CD8-positive, alpha-beta memory T cell (primary cell): ENCODE data around the gene TMEM252. TPM values are rescaled to one million over a fixed set of nuclear protein-coding genes. Genes with fewer than 3 reads are reported as not detected.

Experiments
- CTCF ChIA-PET: fragments of 350-600 bp; sonication (Branson Sonifier 250); formaldehyde crosslinking; loops from one replicate; lab custom pipeline; 2021; ENCODE audit warnings: antibody characterized with exemption; lab: Charles Lee
- POLR2A ChIA-PET: fragments of 350-600 bp; sonication (Branson Sonifier 250); formaldehyde crosslinking; loops from one replicate; lab custom pipeline; 2021; ENCODE audit warnings: antibody characterized with exemption; lab: Charles Lee
- DNase-seq, 5 donors: peaks; one replicate each; pipeline versions ENCODE4 v3.0.0 to v3.0.0-alpha.2; 2020 to 2022; ENCODE audit warnings: mixed read lengths in 1 of 5
- H3K27ac ChIP-seq: one replicate; pipeline ENCODE4 v1.7.0; 2013; ENCODE audit warnings: low read depth, mild to moderate bottlenecking, low read length, moderate library complexity
- H3K27me3 ChIP-seq: 2 replicates; pipeline ENCODE4 v1.7.0; 2013; ENCODE audit warnings: low read length, mild to moderate bottlenecking; ENCODE audit not compliant: insufficient read depth, poor library complexity, severe bottlenecking
- H3K36me3 ChIP-seq: 2 replicates; pipeline ENCODE4 v1.7.0; 2013; ENCODE audit warnings: mild to moderate bottlenecking, low read length, moderate library complexity; ENCODE audit not compliant: insufficient read depth
- H3K4me1 ChIP-seq: 2 replicates; pipeline ENCODE4 v1.7.0; 2013; ENCODE audit warnings: mild to moderate bottlenecking, low read length, moderate library complexity; ENCODE audit not compliant: insufficient read depth
- H3K4me3 ChIP-seq: 2 replicates; pipeline ENCODE4 v1.7.0; 2013; ENCODE audit warnings: mild to moderate bottlenecking, low read length
- H3K9me3 ChIP-seq: 2 replicates; pipeline ENCODE4 v1.7.0; 2013; ENCODE audit warnings: mild to moderate bottlenecking, low read length
- H3K27ac Mint-ChIP-seq, 8 donors: one replicate each; pipeline ENCODE4 v1.8.0; 2020 to 2021; ENCODE audit warnings: mixed read lengths in 8 of 8, mild to moderate bottlenecking in 6 of 8, inconsistent platforms in 3 of 8, moderate library complexity in 3 of 8
- H3K27me3 Mint-ChIP-seq, 2 donors: one replicate each; pipeline ENCODE4 v1.8.0; 2020 to 2021; ENCODE audit warnings: mixed read lengths in 2 of 2, mild to moderate bottlenecking in 1 of 2, moderate library complexity in 1 of 2
- H3K36me3 Mint-ChIP-seq, 3 donors: one replicate each; pipeline ENCODE4 v1.8.0; 2020 to 2021; ENCODE audit warnings: mixed read lengths in 3 of 3, inconsistent platforms in 1 of 3, mild to moderate bottlenecking in 1 of 3
- H3K4me1 Mint-ChIP-seq, 3 donors: one replicate each; pipeline ENCODE4 v1.8.0; 2020 to 2021; ENCODE audit warnings: mixed read lengths in 3 of 3, inconsistent platforms in 1 of 3, mild to moderate bottlenecking in 1 of 3
- H3K4me3 Mint-ChIP-seq, 7 donors: one replicate each; pipeline ENCODE4 v1.8.0; 2020 to 2021; ENCODE audit warnings: mixed read lengths in 7 of 7, mild to moderate bottlenecking in 6 of 7, moderate library complexity in 4 of 7, inconsistent platforms in 2 of 7
- H3K9me3 Mint-ChIP-seq, 5 donors: one replicate each; pipeline ENCODE4 v1.8.0; 2020 to 2022; ENCODE audit warnings: mixed read lengths in 5 of 5, mild to moderate bottlenecking in 3 of 5, moderate library complexity in 2 of 5, inconsistent platforms in 1 of 5
- polyA plus RNA-seq: library from polyadenylated mRNA; unstranded; fragments of 300-500 nt; fragmentation: Illumina TruSeq; gene quantifications from one replicate; pipeline ENCODE4 v1.2.3, GENCODE V29; 2021
- total RNA-seq, 2 experiments: library from RNA; stranded (reverse); gene quantifications; one replicate each; pipeline ENCODE4 v1.2.3, GENCODE V29; 2021

TMEM252 gene
- total and polyA plus RNA-seq, 3 experiments from 2014 or later: not detected

DNA sequence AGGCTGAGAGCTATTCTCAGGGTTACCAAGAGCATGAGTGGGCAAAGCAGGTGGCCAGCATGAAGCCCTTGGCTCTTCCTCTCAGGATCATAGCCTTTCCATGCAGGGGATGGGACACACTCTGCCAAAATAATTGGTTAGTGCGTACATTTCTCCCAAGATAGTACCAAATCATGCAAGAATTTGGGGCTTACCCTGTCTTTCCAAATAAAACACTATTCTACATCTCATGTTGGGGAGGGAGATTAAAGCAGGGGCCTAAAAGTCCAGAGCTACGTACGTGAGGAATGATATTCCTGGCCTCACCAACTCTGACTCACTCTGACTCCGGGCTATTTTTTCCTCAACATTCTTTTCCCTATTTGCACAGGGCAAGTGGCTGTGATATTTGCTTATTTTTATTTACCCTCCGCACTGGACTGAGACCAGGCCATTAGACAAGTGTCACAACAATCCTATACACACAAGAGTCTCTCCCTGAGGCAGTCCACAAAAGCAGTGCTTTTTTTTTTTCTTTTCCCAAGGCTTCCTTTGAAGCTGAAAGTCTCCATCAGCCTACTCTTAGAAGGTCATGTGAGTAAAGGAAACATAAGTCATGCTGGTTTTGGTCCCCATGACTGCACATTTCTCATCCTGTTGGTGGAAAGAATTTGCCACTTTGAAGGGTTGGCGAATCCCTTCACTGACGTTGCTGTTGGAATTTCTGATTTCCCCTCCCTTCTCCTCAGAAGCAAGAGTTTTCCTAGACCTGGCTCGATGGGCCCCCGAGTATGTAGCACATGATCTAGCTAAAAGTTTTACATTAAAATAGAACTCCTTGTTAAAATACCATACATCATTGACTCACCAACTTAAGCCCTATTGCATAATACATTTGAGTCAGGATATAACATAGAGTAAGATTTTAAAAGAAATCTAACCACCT is 40.0 kb downstream of the TMEM252 start:
- POLR2A ChIA-PET: no interaction called here
- CTCF ChIA-PET: interaction anchor here (1.1 kb wide), 1 partner anchor 9 kb away, joined by 3 read pairs; no protein-coding TSS in a partner anchor
- no peaks in the 10 kb centered on the region for H3K36me3 ChIP-seq
- H3K4me3 Mint-ChIP-seq: no peak overlapping the region
- H3K27me3 Mint-ChIP-seq: peaks cover 3 to 8% of the 10 kb centered on the region in 2 donors
- H3K9me3 ChIP-seq: no peaks in the 10 kb centered on the region
- no peaks in the 10 kb centered on the region for H3K9me3 Mint-ChIP-seq
- H3K27me3 ChIP-seq: no peaks in the 10 kb centered on the region
- no peaks in the 10 kb centered on the region for H3K36me3 Mint-ChIP-seq
- DNase-seq: no peak
- H3K4me1 ChIP-seq: no peaks in the 10 kb centered on the region
- no peak overlapping the region for H3K27ac ChIP-seq
- peaks cover 0 to 2% (median 0%) of the 10 kb centered on the region in 3 donors for H3K4me1 Mint-ChIP-seq
- H3K4me3 ChIP-seq: no peak overlapping the region
- H3K27ac Mint-ChIP-seq: no peak overlapping the region

DNA sequence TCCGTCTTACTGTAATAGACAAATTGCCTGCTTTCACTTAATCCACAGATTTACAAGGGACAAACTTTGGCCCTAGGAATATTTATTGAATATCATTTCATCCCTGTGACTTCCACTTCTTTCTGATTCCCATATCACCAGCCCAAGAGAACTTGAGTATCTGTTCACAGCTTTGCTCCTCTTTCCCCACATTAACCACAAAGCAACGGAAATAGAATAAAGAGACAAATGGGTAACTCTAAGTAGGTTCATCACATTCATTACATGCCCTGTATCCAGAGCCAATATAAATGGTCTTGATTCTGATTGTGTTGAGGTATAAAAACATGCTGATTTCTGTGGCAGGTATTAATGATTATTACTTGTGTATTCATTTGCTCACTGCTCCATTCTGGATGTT is 41.9 kb downstream of the TMEM252 start:
- ChIA-PET POLR2A (no interaction called here), CTCF (no interaction called here)
- Histone ChIP-seq H3K4me3 (no peak overlapping the region), H3K4me1 (no peaks in the 10 kb centered on the region), H3K27me3 (no peaks in the 10 kb centered on the region), H3K27ac (no peak overlapping the region), H3K36me3 (no peaks in the 10 kb centered on the region), H3K9me3 (no peaks in the 10 kb centered on the region)
- Mint-ChIP-seq H3K9me3 (no peaks in the 10 kb centered on the region), H3K4me3 (no peak overlapping the region), H3K27me3 (peaks cover 3 to 14% of the 10 kb centered on the region in 2 donors), H3K36me3 (no peaks in the 10 kb centered on the region), H3K4me1 (peaks cover 0 to 2% (median 0%) of the 10 kb centered on the region in 3 donors), H3K27ac (no peak overlapping the region)
- DNase-seq: no peak

DNA sequence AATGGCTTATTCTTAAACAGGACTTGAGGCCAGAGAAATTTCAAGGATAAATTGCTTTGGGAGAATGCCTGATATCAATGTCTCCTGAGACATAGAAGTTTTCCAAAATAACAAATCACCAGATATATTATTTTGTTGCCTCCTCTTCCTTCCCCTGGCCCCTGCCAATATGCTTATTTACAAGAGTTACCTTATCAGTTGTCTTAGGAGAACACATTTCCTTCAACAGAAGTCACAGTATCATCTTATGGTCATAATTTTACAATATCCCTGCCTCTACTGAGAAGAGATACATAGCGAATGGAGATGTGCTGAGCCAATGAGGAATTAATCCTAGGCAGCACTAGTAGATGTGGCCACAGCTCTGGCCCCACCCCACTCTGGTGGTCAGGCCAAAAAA is 43.1 kb downstream of the TMEM252 start:
- no peaks in the 10 kb centered on the region for H3K27me3 ChIP-seq
- H3K9me3 ChIP-seq: no peaks in the 10 kb centered on the region
- H3K4me1 ChIP-seq: no peaks in the 10 kb centered on the region
- POLR2A ChIA-PET: no interaction called here
- CTCF ChIA-PET: no interaction called here
- H3K27ac ChIP-seq: no peak overlapping the region
- Mint-ChIP-seq H3K4me1 (peaks cover 0 to 2% (median 0%) of the 10 kb centered on the region in 3 donors), H3K4me3 (no peak overlapping the region), H3K27ac (no peak overlapping the region), H3K9me3 (no peaks in the 10 kb centered on the region), H3K27me3 (peaks cover 3 to 15% of the 10 kb centered on the region in 2 donors), H3K36me3 (no peaks in the 10 kb centered on the region)
- DNase-seq: no peak
- H3K36me3 ChIP-seq: no peaks in the 10 kb centered on the region
- no peak overlapping the region for H3K4me3 ChIP-seq

DNA sequence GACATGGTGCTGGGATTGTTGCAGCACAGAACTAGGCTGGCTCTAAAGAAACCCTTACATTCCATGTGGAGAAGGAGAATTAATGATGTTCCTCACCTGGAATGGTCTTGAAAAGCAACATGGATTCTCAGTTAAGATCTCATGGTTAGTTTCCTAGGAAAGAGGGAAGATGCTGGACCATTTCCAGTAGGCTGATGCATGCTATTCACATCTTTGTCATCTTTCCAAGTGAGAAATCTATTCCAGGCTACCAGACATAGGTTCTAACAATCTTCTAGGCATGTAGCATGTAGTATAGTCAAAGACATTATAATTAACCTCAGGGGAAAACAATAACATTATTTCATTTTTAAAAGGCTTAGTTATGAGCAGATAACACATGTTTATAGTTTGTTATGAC is 44.3 kb downstream of the TMEM252 start:
- Histone ChIP-seq H3K4me1 (no peaks in the 10 kb centered on the region), H3K36me3 (no peaks in the 10 kb centered on the region), H3K27me3 (no peaks in the 10 kb centered on the region), H3K9me3 (no peaks in the 10 kb centered on the region), H3K4me3 (no peak overlapping the region), H3K27ac (no peak overlapping the region)
- Mint-ChIP-seq H3K4me3 (no peak overlapping the region), H3K36me3 (no peaks in the 10 kb centered on the region), H3K27ac (no peak overlapping the region), H3K4me1 (peaks cover 0 to 2% (median 0%) of the 10 kb centered on the region in 3 donors), H3K9me3 (no peaks in the 10 kb centered on the region), H3K27me3 (peaks cover 3 to 20% of the 10 kb centered on the region in 2 donors)
- no peak for DNase-seq
- ChIA-PET CTCF (no interaction called here), POLR2A (no interaction called here)

- Mint-ChIP-seq H3K27me3 (peaks cover 5 to 20% of the 10 kb centered on the region in 2 donors), H3K36me3 (no peaks in the 10 kb centered on the region), H3K4me1 (peaks cover 0 to 2% (median 0%) of the 10 kb centered on the region in 3 donors), H3K4me3 (no peak overlapping the region), H3K27ac (no peak overlapping the region), H3K9me3 (no peaks in the 10 kb centered on the region)
- H3K4me3 ChIP-seq: no peak overlapping the region
- ChIA-PET POLR2A (no interaction called here), CTCF (no interaction called here)
- no peaks in the 10 kb centered on the region for H3K4me1 ChIP-seq
- H3K27ac ChIP-seq: no peak overlapping the region
- H3K27me3 ChIP-seq: no peaks in the 10 kb centered on the region
- DNase-seq: no peak
- H3K36me3 ChIP-seq: no peaks in the 10 kb centered on the region
- no peaks in the 10 kb centered on the region for H3K9me3 ChIP-seq
Observed at GRCh38 chr9:68495247-68495646, 45.4 kb downstream of the TMEM252 start.

- H3K27ac Mint-ChIP-seq: no peak overlapping the region
- no peaks in the 10 kb centered on the region for H3K4me1 ChIP-seq
- POLR2A ChIA-PET: no interaction called here
- H3K4me1 Mint-ChIP-seq: peaks cover 0 to 2% (median 0%) of the 10 kb centered on the region in 3 donors
- no peaks in the 10 kb centered on the region for H3K9me3 ChIP-seq
- no peak for DNase-seq
- H3K27me3 ChIP-seq: no peaks in the 10 kb centered on the region
- no peaks in the 10 kb centered on the region for H3K36me3 ChIP-seq
- no peak overlapping the region for H3K4me3 ChIP-seq
- no peak overlapping the region for H3K4me3 Mint-ChIP-seq
- H3K27ac ChIP-seq: no peak overlapping the region
- H3K9me3 Mint-ChIP-seq: no peaks in the 10 kb centered on the region
- peaks cover 5 to 20% of the 10 kb centered on the region in 2 donors for H3K27me3 Mint-ChIP-seq
- CTCF ChIA-PET: interaction anchor here (1.1 kb wide), 1 partner anchor 13 kb away, joined by 3 read pairs; no protein-coding TSS in a partner anchor
- no peaks in the 10 kb centered on the region for H3K36me3 Mint-ChIP-seq
Observed at GRCh38 chr9:68493958-68494577, 46.6 kb downstream of the TMEM252 start.

GRCh38 chr9:68493541-68493940 is 47.1 kb downstream of the TMEM252 start:
- no peaks in the 10 kb centered on the region for H3K4me1 ChIP-seq
- Mint-ChIP-seq H3K4me1 (no peaks in the 10 kb centered on the region), H3K27ac (no peak overlapping the region), H3K36me3 (no peaks in the 10 kb centered on the region), H3K27me3 (peaks cover 5 to 20% of the 10 kb centered on the region in 2 donors), H3K4me3 (no peak overlapping the region), H3K9me3 (no peaks in the 10 kb centered on the region)
- no peak overlapping the region for H3K4me3 ChIP-seq
- DNase-seq: no peak
- no peaks in the 10 kb centered on the region for H3K36me3 ChIP-seq
- no peaks in the 10 kb centered on the region for H3K9me3 ChIP-seq
- no peak overlapping the region for H3K27ac ChIP-seq
- ChIA-PET CTCF (no interaction called here), POLR2A (no interaction called here)
- no peaks in the 10 kb centered on the region for H3K27me3 ChIP-seq

DNA sequence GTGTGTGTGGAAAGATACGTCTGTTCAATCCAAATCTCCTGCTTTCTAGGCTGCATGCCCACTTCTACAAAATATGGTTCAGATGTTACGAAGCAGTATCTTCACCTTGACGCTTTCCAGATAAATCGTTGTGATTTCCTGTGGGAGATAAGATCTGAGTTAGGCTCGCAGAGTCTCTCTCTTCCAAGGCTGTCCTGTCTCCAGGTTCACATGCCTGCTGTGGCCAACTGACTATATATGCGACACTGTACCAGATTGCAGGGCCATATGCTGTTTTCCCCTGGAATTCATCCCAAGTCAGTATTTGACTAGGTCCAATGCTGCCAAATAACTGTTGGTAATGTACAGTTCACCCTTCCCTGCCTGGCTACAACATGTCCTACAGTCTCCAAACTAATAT is 47.9 kb downstream of the TMEM252 start:
- Mint-ChIP-seq H3K4me3 (no peak overlapping the region), H3K36me3 (no peaks in the 10 kb centered on the region), H3K9me3 (no peaks in the 10 kb centered on the region), H3K4me1 (no peaks in the 10 kb centered on the region), H3K27me3 (peaks cover 5 to 20% of the 10 kb centered on the region in 2 donors), H3K27ac (no peak overlapping the region)
- Histone ChIP-seq H3K9me3 (no peaks in the 10 kb centered on the region), H3K4me3 (no peak overlapping the region), H3K27me3 (no peaks in the 10 kb centered on the region), H3K27ac (no peak overlapping the region), H3K4me1 (no peaks in the 10 kb centered on the region), H3K36me3 (no peaks in the 10 kb centered on the region)
- DNase-seq: no peak
- ChIA-PET CTCF (no interaction called here), POLR2A (no interaction called here)
